DMS 273 (cell line): ENCODE measurements around the gene MYL4.
"Not testable (repeated sequence)": the region's sequence is repeated elsewhere in the genome, so short reads cannot be mapped to it uniquely, and the experiment has no call there.

ENCODE experiments used
- DNase-seq: peaks from one replicate; lab custom pipeline; 2025; ENCODE audit not compliant: unreplicated experiment; lab: John Stamatoyannopoulos, UW

MYL4 gene

DNA sequence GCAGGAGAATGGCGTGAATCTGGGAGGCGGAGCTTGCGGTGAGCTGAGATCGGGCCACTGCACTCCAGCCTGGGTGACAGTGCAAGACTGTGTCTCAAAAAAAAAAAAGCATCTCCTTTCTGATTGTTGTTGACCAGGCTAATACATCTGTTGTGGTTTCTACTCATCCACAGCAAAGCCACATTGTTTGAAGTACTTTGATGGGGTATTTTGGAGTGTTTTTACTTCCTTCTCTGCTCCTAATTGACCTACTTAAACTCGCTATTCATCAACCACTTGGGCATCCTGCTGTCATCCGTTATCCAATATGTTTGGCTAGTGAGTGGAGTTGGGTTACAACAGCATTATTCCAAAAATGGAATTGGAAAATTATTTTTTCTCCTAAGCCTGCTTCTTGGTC is 16.6 kb upstream of the MYL4 start:
- DNase-seq = peak; percentile 21

DNA sequence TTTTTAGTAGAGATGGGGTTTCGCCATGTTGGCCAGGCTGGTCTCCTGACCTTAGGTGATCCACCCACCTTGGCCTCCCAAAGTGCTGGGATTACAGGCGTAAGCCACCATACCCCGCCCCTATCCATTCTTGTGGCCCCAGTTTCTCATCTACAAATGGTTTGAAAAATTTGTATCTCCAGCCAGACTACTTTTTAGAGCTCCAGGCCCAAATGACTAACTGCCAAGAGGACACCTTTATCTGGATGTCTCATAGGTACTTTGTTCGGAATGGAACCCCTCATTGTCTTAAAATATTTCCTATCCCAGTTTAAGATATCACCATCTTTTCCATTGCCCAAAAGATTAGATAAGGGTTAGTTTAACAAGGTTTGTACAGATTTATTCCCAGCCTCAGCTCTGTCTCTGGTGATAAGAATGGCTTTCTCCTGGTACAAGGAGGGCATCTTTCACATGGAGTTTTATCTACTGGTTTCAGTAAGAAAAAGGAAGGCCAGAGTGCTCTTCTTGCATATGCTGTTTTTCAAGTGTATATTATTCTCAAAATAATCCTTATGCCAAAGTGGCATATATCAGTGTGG is 15.1 kb upstream of the MYL4 start:
- DNase-seq = no peak

DNA sequence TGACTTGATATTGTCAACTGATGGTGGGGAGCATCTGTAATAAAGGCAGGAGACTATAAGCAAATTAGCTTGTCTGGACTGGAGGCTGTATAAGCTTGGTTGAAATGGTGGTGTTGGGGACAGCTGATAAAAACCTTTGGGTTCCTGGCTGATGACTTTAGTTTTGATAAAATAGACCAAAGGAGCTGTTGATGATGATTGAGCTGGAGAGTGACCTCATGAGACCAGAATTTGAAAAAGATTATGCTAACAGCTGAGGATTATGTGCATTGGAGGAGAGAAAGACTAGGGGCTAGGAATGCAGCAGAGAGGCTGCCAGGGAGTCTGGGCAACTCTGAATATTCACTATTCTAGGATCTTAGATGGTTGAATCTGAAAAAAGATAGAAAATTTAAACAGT is 11.3 kb upstream of the MYL4 start:
- DNase-seq = no peak

DNA sequence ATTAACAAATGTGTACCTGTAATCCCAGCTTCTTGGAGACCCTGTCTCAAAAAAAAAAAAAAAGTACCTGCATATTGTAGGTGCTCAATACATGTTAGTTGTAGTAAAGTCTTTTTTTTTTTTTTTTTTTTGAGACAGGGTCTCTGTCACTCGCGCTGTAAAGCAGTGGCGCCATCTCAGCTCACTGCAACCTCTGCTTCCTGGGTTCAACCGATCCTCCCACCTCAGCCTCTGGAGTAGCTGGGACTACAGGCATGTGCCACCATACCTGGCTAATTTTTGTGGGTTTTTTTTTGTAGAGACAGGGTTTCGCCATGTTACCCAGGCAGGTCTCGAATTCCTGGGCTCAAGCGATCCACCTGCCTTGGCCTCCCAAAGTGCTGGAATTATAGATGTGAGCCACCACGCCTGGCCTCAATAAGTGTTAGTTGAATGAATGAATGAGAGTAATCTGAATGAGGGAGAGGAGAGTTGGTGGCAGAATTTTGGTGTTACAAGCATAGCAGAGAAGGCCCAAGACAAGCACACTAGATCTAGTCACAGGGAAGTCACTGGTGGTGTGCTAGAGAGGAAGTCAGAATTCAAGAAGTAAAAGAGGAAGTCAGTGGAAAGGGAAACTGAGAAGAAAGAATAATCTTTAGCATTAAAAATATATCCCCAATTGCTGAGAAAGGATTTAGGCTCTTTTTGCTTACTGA is 9.4 kb upstream of the MYL4 start:
- DNase-seq = no peak

DNA sequence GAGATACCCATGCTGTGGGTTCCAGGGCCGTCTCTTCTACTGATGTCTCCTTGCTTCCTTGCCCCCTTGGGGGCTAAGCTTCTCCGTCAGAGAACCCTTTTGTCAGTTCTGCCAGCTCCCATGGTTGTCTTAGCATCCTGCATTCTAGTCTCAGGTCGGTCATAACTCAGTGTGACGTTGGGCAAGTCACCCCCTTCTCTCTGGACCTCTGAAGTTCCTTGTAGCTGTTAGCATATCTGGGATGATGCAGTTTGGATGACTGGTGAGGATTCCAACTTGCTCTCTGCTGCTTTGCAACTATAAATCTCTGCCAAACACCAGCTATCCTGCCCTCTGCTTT is 8.9 kb upstream of the MYL4 start:
- no peak for DNase-seq

DNA sequence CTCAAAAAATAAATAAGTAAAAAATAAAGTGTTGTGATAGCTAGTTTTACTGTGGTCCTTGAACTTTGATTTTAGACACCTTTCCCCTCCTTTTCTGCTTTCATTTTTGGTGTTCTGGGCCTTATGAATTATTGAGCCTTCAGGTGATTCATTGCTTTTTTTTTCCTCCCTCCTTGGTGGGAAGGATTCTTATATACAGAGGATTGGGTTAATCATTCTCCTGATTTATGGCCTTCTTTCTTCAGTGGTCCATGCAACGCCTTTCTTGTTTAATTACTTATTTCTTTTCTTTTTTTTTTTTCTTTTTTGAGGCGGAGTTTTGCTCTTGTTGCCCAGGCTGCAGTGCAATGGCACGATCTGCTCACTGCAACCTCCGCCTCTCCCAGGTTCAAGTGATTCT is 8.0 kb upstream of the MYL4 start:
- no peak for DNase-seq

DNA sequence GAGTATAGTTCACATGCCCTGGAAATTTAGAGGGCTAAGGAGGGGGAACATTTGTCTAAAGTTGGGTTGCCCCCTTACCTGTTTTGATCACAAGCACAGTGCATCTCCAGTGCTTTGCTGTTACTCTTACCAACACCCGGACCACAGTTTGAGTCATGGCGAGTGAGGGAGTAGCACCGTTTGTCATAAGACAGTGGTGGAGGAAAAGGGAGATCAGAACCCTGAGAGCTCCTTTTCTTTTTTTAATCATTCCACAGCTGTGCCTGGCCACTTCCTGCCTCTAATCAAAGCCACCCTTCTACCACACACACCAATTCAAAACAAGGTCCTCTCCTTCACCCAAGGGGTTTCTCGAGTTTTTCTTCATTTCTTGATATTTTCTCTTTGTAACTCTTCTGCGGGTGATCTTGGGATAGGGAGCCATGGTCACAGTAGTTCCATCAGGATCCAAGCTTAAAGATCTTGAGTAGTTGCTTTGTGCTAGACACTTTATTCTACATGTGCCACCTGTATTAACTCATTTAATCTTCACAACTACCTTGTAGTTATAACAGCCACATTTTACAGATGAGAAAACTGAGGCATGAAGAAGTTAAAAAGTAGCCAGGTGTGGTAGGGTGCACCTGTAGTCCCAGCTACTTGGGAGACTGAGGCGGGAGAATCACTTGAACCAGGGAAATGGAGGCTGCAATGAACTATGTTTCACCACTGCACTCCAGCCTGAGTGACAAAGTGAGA is 5.0 kb upstream of the MYL4 start:
- DNase-seq = no peak

DNA sequence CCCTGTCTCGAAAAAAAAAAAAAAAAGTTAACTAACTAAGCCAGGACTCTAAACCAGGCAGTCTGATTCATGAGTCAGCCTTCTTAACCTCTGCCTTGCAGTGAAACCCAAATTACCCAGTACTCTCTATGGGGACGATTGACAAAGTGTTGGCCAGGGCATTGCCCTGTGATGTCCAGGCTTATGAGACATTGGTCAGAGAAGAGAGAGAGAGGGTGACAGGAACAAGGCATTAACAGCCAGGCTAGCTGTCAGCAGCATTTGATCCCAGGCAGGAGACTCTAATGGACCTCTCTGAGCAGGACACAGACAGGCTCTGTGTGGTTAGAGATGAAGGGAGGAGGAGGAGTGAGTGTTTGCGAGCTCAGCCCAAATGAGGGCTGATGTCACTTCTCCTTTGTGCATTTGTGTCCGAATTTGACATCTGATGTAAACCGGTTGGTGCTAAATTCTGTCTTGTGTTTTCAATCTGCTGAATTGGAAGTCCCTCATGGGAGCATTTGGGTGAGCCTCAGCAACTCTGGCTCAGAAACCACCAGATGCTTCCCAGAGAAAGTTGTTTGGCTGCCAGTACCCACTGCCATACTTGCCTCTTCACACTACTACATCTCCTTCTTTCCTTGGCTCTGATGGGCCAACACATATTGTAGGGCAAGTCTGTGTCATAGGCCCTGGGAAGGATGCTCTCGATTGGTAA is 4.3 kb upstream of the MYL4 start:
- DNase-seq = peak; percentile 63

DNA sequence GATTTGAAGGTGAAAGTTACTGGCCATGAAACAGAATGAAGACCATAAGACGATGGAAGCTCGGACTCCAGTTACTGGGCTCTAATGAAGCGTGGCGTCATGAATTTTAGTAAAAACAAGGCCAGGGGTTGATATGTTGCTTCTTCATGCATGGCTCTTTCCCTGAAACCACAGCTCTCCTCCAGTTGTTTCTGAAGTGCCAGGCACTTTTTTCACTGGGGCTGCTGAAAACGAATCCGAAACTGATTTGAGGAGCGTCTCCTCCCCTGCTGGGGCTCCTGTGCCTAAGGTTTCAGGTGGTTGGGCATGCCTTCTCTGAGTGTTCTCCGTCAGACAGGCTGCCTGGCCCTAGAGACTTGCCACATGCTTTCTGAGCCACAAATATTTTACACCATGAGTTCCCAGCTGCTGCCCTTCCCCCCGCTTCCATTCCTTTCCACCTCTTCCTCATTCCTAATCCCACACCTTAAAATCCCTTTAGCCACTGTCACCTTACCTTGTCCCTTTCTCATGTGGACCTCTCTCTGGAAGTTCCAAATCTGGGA is 3.7 kb upstream of the MYL4 start:
- peak; percentile 46 for DNase-seq

DNA sequence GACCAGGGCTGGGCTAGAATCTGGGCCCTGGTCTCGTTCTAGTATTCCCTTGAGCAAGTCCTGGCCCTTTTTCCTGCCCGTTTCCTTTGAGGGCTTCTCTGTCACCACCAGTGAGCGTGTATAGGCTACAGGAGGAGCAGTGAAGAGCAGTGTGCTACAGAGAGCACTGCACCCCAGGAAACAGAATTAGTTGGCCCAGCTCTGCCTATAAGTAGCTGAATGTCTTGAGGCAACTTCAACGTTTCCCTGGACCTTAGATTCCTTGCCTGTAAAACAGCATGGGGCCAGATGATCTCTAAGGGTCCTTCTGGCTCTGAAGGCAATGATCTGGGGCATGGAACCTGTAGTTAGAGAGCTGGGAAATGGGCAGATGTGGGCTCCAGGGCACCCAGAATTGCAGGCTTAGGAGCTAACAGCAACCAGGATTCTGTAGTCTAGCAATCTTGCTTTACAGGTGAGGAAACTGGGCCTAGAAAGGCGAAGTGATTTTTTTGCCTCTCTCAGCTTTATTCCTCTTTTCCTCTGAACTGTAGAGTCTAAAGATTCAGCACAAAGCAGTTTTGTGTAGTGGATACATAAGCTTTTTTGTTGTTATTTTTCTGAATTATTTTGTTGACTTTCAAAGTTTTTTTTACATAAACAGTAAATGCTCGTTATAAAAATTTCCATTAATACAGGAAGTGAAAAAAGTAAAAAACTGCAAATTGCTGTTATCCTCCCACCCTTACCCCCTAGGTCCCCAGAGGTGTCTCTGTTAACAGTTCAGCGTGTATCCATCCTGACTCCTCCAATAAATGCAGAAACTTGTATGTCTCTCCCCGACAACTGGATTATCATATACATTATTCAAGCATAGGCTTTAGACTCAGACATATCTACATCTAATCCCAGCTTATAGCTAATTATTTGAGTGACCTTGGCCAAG is 1.7 kb upstream of the MYL4 start:
- DNase-seq = no peak

DNA sequence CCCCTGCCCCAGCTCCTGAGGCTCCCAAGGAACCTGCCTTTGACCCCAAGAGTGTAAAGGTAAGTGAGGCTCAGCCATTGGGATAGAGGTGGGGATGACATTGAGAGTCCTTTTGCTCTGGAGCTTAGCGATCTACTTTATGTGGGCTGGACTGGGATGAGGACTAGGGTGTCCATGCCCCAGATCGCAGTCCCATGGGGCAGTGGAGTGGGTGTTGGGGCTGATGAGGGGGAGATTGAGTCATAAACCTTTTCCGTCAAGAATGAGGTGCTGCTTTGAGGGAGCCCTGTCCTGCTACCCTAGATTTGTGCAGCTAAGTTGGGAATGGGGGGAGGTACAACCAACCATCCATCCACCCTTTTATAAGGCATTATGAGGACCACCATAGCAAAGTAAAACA is 351 bp downstream of the MYL4 start:
- DNase-seq = no peak

DNA sequence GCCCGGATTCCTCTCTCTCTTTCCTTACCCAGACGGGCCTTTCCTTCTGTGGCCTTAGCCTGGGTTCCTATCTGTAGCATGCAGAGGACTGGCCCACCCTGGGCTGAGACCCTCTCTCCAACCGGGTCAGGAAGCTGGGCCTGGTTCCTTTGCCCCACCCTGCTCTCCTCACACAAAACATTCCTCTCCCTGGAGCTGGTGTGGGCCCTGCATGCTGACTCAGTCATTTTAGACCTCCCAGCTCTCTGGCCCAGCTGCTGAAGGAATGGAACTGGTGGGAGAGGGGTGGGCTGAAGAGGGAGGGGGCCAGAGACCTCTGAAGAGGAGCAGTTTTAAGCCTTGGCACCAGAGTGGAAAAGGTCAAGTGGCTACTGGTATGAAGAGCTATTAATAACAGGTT is 957 bp downstream of the MYL4 start:
- no peak for DNase-seq

DNA sequence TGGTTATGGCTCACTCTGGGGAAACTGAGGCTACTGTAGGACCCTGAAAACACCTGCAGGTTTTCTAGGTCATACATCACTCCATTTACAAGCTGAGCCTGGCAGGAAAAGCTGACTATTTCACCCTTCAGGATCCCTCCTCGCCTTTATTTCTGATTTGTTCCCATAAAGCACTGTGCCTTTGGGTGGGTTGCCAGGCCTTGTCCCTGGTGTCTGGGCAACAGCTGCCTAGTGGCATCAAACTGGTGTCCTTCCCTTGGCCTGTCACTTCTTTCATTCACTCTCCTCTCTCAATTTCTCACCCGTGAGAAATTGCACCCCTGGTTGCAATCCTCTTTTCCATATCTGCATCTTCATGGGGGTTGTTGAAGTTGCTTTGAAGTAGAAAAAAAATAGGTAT is 1.6 kb downstream of the MYL4 start:
- no peak for DNase-seq

DNA sequence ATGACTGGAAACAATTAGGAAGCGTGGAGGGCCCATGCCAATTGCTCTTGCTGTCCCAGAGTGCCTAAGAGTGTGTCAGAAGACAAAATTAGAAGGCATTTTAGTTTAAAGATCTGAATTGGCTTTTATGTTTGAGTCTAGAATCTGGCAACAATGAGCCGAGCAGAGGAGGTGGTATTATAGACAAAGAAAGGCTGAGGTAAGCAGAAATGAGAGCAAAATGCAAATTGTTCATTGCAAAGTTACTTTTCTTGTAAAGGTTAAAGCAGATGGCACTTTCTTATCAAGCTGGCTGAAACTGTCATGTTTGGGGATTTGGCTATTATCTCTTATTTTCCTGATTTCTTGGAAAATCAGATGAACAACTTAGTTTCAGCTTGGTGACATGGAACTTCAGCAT is 3.3 kb downstream of the MYL4 start:
- no peak for DNase-seq

DNA sequence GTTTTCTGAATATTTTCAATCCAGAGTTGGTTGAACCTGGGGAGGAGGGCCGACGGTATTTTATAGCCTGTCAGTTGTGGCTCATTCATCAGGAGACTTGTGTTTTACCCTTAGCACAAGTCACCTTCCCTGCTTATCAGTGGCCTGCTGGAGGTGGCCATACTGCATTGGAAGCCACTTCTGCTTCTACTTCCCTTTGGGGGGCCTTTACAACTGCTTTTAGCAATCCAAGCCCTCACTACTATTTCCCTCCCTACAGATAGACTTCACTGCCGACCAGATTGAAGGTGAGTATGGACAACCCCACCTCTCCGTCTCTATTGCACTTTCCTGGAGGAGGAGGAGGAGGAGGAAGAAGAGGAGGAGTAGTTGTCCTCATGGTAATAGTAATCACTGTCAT is 4.4 kb downstream of the MYL4 start:
- DNase-seq = no peak

DNA sequence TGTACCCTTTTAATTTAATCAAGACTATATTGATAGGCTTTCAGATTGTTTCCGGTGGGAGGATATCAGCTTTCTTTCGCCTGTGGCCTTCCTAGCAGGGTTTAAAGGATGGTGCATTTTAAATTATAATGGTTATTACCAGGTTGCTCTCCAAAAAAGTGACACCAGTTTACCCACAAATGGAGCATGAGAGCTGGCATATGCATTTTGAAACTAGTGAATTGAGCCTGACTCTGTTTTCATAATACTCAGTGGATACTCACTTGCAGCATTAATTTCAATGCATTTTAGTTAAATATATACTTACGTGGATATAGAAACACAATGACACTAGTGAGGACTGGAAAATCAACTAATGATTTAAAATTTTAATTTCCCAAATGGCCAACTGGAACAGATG is 5.8 kb downstream of the MYL4 start:
- no peak for DNase-seq

DNA sequence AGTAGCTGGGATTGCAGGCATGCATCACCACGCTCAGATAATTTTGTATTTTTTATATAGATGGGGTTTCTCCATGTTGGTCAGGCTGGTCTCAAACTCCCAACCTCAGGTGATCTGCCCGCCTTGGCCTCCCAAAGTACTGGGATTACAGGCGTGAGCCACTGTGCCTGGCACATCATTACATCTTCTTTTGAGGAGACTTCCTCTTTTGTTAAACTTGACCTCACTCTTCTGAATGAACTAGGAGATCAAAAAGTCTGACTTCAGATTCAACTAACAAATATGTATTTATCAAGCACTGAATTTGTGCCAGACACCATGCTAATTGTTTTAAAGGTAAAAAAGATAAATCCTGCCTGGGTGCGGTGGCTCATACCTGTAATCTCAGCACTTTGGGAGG is 7.7 kb downstream of the MYL4 start:
- DNase-seq = not testable (repeated sequence)

DNA sequence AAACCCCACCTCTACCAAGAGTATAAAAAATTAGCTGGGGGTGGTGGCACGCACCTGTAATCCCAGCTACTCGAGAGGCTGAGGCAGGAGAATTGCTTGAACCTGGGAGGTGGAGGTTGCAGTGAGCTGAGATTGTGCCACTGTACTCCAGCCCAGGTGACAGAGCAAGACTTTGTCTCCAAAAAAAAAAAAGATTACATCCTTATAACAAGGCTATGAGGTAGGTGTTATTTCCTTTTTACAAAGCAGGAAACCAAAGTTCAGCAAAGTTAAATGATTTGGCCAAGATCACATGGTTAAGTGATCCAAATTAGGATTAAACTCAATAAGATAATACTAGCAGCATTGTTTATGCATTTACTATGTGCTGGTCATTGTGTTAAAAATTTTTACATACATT is 8.1 kb downstream of the MYL4 start:
- not testable (repeated sequence) for DNase-seq

DNA sequence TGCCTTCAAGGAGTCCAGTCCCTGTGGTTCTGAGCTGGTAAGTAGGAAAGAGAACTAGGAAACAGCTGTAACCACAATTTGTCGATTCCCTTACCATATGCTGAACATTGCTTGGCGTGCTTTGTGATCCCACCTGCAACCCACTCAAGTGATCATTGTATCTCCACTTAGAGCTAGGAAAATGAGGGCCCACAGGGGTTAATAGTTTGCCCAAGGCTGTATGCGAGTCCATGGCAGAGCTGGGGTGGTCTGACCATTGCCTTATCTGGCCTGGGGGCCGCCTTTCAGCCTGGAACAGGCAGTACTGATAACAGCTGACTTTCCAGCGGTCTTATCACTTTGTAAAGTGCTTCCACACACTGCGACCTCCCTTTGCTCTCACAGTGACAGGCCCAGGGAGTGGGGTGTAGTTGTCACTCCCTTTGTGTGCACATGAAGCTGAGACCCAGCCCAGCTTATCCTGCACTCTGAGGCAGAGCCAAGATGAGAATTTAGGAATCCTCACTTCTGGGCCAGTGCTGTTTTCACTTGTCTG is 9.8 kb downstream of the MYL4 start:
- DNase-seq = no peak
